HL-60 (cell line): ENCODE results near the gene GP9.

Experiments used
- CTCF ChIP-seq: IDR thresholded peaks from one replicate; pipeline ENCODE4 v1.5.1; 2011; ENCODE audit warnings: low read length, control low read depth, inconsistent platforms; ENCODE audit not compliant: insufficient read depth
- GABPA ChIP-seq: IDR thresholded peaks from 2 replicates; pipeline ENCODE4 v1.6.1; 2012; ENCODE audit warnings: low read depth
- POLR2AphosphoS5 ChIP-seq: IDR thresholded peaks from 2 replicates; pipeline ENCODE4 v1.6.1; 2012; ENCODE audit warnings: low read depth
- REST ChIP-seq: IDR thresholded peaks from 2 replicates; pipeline ENCODE4 v1.6.1; 2012; ENCODE audit warnings: low read depth; ENCODE audit not compliant: insufficient replicate concordance

- no peak for TF ChIP-seq CTCF
- TF ChIP-seq POLR2AphosphoS5 = no peak
- TF ChIP-seq REST = no peak
- TF ChIP-seq GABPA = no peak
Observed at GRCh38 chr3:129015388-129016105, 45.0 kb upstream of the GP9 start.
